Activated T-cell treated with anti-CD3 and anti-CD28 coated beads for 1 hour (primary cell): ENCODE data around the gene PCDHGA1.

Source experiments
- DNase-seq: peaks from one replicate; pipeline ENCODE4 v3.0.0-alpha.2; 2020; ENCODE audit warnings: low read depth

Gene PCDHGA1

DNA sequence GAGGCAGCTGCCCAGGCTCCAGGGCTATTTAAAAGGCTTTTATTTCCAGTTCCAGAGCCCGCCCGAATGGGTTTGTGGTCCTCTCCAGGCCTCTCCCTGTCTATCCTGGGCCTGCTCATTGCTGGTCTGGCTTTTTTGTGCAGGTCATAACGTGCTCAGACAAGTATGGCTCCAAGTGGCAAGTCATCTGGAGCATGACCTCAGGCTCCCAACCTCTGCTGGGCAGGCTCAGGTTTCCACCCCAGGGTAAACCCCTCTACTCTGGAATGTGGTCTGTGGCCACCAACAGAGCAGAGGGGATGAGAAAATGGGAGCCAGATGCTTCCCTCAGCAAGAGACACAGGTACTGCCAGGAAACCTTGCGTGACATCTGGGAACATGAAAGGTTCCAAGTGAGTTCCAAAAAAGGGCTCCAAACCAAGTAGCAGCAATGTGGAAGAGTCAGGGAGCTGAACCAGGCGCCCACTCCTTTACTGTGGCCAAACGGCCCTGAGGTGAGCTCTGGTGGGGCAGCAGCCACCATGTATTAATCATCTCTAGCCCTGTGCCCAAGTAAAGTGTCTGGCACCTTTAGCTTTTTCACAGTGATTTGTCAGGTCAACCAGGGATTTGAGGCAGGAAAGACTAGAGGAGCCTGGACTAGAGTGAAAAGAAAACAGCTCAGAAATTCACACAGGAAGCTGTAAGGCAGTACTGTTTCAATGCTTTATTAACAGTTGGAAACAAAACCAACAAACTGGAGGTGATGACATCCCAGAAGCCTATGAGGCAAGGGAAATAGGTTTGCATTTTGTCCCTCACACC is 184.2 kb downstream of the PCDHGA1 start:
- DNase-seq: no peak

DNA sequence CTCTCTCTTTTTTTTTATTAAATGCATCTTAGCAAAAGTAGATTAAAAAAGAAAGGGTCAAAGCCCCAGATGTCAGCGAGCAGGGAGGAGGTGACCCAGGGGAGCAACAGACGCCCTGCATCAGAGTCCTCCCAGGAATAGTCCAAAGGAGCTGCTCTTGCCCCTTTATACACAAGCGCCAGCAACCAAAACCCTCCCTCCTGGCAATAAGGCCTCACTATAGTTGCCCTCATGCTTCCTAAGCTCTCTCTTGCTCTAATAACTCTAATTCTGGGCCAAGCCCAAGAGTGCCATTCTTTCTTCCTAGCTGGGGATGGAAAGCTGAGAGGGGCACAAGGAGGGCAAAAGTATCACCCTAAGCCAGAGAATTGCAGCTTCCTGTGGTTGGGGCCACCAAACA is 184.8 kb downstream of the PCDHGA1 start:
- DNase-seq: no peak

DNA sequence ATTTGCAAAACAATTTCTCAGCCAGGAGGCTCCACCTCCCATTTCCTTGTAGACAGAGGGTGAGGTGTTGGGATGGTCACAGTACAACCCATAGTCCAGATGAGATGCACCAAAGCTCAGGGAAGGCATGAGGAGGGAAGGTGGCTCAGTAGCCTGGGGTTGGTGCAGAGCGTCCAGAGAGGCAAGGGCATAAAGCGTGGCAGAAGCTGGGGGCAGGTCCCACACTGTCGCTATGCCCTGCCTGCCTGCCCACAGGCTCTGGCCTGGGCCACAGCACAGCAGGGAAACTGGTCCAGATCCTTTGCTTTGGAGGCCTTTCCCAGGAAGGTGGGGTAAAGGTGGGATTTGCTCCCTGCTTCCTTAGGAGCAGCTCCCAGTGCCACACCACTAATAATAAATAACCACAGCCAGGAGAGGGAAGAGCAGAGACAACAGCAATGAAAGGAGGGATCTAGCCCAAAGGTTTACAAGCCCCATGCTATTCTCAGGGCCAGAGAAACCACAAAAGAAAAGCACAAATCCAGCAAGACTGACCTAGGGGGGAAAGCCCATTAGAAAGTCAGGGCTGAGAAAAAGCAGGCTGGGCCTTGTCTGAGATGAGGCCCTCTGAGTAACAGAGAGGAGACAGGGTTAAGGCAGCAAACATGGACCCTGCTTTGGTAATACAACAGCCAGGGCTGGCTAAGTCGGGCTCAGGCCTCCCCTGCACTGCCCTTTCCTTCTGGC is 185.8 kb downstream of the PCDHGA1 start:
- DNase-seq: no peak

DNA sequence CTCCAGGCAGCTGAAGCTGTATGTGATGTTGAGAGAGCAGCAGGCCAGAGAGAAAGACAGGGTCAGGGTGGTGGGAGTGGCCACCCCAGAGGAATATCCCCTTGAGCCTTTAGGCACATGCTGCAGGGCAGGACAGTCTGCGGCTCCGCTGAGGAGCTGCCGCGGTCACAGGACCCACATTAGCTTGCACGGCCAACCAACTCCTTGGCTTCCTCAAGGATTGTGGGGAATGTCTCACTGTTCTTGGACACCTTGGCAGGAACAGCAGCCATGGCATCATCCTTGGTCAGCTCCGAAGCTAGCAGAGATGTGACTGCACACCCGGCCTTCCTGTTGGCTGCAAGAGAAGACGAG is 186.3 kb downstream of the PCDHGA1 start:
- DNase-seq: no peak

DNA sequence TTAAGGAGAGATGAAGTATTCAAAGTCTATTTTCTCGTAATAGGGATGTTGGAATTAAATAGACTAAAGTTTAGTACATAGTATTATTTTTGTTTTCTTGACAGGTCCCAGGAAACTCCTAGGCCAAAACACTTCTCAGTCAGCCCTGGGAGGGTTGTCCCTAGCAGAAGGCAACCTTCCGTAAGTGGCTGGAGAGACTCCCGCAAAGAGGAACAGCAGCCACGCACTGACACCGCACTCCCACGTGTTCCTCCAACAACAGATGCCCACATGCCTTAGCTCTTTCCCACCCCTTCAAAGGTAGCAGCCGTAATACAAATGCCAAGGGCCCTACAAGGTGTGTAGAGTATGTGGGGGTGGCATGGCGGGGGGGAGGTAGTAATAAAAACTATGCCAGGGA is 187.0 kb downstream of the PCDHGA1 start:
- DNase-seq: no peak

DNA sequence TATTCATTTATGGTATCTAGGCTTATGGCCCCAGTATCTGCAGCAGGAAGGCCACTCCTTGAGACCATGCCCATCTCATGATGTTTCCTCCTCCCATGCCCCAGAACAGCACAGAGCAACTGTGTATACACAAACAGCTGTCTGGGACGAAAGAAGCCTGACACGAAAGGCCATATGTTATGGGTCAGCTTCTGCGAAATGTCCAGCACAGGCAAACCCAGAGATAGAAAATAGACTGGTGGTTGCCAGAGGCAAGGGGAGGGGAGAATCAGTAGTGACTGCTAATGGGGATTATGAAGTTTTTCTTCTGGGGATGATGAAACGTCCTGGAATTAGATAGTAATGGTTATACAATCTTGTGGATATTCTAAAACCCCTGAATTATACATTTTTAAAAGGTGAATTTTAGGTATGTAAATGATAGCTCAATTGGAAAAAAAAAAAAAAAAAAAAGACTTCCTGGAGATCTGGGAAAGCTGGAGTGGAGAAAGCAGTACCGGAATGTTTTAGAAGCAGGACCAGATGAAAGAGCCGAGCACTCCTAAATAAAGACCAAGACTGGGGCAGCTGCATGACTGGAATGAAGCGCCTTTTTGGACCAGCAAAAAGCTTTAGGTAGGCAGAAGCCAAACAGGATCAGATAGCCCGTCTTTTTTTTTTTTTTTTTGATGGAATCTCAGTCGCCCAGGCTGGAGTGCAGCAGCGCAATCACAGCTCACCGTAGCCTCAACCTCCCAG is 187.7 kb downstream of the PCDHGA1 start:
- DNase-seq: no peak

DNA sequence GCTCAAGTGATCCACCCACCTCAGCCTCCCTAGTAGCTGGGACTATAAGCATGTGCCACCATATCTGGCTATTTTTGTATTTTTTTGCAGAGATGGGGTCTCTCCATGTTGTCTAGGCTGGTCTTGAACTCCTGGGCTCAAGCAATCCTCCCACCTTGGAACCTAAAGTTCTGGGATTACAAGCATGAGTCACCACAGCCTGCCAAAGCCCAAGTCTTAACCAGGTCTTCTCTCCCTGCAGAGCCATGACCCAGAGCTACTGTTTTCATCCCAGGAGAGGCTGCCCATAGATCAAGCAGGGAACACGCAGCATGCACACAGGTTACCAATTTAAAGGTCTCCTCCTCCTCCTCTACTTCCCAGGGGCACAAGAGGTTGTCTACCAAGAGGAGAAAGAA is 188.3 kb downstream of the PCDHGA1 start:
- DNase-seq: no peak

DNA sequence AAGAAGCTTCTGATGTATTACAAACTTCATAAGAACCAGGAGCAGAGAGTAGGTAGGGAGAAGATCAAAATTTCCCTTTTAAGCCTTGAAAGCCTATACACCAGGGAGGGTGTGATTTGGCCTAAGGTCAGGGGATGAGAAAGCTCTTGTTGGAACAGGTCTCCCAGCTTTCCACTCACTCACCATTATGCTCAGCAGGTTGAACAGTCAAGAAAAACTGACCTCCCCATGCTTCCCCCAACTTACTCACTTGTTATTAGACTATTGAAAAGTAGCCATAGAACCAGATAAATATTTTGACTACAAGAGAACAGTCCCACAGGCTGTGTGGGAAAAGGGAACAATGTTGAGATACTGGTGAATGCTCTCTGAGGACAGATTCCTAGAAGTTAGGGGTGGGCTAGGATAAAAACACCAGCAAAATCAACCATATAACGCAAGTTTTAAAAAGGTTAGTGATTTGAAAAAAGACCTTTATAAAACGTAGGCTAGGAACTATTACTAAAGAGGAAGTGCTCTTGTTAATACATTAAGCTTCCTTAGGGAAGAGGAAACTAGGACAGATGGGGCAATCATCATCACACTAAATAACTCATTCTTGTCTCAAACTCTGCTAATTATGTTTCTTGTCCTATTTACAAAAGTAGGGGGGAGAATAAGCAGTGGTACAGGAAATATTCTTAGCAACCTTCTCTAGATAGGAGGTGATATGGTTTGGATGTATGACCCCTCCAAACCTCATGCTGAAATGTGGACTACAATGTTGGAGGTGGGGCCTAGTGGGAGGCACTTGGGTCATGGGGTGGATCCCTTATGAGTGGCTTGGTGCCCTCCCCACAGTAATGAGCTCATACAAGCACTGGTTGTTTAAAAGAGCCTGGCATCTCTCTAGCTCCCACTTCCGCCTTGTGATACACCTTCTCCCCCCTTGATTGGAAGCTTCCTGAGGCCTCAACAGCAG is 189.6 kb downstream of the PCDHGA1 start:
- no peak for DNase-seq

DNA sequence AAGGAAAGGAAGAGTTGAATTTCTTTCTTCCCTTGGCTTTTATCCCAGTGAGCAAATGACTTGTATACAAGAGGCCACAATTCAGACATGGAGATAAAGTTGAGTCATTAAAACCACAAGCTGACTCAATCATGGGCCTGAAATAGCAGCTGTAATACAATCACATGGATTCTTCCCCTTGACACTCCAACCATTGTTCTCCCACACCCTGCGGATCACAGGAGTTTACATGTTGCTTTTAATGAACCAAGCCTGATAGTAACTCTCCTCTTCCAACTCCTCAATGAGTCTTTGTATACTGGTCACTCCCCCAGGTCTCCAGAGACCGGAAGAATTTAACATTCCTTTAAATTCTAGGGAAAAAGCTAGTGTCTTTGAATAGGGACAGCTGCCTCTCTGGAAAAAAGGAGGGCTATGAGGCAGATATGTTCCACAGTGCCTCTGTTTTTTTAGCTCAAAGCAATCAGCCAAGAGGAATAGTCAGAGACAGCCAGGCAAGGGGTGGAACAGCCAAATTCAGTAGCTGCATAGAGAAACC is 191.0 kb downstream of the PCDHGA1 start:
- DNase-seq: no peak

DNA sequence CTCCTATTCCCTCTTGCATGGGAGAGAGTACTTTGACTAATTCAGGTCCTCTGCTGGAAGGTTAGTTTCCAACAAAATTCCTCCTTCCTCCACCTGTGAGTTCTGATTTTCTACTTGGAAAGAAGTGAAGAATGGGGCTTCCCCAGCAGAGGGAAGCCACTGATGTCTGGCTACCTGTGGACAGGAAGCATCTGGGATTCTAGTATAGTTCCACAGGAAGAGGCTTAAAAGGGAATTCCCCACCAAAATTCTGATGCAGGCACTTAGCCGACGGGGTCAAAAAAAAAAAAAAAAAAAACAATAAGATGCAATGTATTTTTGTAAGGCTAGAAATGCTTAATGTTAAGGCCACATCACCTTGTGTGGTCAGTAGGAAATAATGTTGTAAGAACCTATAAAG is 192.0 kb downstream of the PCDHGA1 start:
- no peak for DNase-seq

DNA sequence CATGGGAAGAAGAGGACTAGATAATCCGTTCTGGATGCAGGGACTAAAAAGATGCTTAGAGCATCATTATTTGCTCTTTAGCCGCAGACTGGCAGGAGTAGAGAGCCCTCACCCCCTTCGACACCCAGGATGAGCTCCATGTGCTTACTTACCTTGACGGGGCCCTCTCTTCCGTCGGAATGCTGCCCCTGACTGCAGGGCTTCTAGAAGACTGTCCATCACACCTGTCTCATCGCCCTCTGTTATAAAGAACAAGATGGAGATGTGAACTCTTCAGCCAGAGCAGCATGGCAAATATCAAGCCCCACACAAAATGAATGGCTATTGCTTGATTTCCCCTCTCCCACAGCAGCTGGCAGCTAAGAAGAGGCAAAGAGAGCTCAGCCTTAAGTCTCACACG is 193.7 kb downstream of the PCDHGA1 start:
- no peak for DNase-seq

DNA sequence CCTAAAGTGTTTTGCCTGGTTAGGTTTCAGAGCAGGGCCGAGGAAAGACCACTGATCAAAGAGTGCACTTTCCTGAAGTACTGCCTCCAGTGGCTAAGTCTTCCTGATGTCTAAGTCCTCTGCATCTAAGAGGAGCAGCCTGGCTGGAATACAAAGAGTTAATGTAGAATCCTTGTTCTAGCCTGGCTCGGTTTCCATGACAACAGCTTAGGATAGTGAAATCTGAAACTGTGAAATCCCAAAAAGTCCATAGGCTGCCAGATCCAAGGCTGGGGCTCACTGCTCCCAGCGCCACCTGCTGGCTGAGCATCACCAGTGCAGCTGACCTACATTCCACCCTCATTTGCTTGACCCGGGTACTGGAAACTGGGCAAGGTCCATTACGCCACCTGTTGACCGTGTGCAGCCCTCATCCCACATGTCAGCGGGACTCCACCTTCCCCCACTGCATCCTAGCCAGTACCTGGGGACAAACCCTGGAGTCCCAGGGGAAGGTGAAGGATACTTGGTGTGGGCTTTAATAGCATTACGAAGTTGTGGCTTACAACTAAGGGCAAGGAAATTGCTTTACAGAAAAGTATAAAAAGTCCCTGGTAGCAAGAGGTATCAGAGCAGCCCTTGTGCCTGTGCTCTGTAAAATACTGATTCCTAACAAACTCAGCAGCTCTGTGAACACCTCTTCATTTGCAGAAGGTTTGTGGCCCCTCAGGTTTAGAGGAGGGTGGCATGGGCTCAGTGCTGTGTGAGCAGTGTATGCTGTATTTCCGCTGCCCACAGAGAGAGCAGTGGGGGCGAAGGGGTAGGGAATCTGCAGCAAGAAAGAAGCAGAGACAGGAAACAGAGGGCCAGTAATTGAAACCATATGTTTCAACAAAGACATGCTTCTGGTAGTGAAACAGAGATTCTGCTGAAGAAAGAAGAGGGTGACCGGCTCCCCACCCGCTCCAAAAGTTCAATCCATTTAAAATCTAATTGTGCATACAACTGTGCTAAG is 194.6 kb downstream of the PCDHGA1 start:
- DNase-seq: peak; percentile 40

DNA sequence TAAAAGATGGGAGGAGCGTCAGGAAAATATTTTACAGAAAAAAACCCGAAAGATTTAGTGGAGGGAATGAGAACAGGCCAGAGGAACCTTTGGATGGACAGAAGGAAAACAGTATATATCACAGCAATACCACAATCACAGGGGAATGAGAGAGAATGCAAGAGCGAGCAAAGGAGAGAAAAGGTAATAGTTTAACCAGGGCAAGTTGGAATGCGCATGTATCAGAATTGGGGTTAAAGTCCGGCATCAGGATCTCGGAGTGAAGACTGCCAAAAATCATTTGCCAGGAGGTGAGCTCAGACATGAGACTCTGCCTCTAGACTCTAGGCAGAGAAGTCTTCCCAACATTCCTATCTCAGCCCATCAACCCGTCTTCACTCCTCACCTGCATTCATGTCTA is 195.3 kb downstream of the PCDHGA1 start:
- DNase-seq: no peak

DNA sequence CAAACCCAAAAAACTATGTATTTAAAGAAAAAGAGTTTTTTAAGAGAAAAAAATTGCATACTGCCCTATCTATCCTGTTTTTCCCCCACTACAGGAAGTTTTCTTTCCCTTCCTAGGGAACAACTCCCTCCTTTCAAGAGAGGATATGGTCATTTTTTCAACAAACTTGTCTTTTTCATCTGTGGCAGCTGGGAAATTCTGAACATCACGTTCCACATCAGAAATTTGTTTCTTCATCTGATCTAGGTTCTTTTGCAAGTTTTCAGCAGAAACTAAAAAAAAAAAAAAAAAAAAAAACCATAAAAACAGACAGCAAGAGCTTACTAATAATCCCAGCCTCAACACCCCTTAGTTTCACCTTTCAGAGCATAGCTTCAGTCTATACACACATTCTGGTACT is 197.1 kb downstream of the PCDHGA1 start:
- no peak for DNase-seq

DNA sequence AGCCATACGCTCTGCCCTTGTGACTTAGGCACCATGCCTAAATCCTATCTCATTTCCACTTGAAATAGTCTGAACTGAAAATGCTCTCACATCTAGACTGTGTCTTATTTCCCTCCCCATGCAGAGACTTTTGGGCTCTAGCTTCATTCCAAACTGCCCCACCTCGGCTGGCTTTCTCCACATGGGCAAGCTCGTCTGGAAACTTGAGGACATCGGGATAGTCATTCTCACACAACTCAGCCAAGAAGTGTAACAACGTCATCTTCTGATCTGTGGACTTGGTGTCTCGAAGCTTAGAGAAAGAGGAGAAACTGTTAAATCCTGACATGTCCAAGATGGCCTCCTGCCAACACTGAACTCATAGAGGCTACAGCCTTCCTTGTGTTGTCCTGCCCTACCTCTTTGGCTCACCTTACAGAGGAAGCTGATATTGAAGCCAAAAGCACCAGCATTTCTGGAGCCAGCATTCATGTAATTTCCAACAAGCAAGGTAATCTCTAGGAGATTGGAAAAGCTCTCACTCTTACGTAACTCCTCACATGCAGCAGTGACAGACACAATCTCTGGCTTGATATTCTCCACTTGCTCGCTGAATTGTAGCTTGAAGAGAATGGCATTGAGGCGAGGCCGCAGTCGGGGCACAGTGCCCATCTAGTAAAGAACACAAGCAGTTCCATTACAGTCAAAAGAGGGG is 198.1 kb downstream of the PCDHGA1 start:
- DNase-seq: no peak

DNA sequence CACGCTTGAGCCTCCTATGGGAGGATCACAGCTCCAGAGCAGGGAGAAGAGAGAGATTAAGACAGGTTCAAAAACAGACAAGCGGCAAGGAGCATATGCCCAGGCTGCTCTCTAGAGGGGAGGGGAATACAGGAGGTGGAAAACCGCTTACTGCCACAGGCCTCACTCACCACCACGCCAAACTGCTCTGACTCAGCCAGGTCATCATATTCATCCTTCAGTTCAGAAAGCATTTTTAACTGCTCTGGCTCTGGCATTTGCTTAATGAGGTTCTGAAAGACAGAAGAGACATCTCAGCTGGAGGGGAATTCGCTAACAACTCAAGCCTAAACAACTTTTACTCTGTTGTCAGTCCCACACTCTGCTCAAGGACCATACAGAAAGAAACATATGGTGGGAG is 198.7 kb downstream of the PCDHGA1 start:
- DNase-seq: no peak

DNA sequence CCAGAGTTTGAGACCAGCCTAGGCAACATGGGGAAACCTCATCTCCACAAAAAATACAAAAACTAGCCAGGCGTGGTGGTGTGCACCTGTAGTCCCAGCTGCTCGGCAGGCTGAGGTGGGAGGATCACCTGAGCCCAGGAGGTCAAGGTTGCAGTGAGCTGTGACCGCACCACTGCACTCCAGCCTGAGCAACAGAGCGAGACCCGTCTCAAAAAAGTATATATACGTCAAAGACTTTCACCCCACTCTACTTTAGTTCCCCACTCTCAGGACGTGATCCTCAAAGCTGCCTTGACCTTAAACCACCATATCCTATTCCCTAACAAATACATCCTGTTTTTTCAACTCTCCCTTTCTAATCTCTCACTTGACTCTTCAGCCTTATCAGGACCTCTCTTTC is 199.6 kb downstream of the PCDHGA1 start:
- DNase-seq: no peak

DNA sequence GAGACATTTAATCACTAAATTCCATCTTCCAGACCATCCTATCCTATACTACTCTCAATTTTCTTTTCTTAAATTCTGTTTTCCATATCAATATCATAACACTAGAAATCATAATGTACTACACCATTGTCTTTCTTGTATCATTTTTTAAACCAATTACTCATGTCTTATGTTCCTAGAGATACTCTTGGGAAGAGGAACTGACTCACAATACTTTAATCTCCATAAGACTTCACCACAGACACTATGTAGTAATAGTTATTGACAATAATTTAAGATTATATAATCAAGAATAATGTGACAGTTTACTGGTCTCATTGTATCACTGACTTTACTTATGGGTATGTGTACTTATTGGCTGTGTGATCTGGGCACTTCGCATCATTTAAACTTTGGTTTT is 202.4 kb downstream of the PCDHGA1 start:
- DNase-seq: no peak

DNA sequence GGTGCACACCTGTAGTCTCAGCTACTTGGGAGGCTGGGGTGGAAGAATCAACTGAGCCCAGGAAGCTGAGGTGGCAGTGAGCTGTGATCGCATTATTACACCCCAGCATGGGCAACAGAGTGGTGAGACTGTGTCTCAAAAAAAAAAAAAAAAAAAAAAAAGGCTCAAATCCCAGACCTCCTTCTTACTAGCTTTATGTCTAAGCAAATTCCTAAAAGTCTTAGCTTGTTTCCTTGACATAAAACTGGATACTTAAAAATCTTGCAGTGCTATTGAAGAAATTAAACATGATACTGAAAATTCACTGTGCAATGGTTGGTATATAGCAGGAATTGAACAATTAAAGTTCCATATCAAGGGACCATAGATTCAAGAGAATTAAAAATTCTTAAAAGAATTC is 203.6 kb downstream of the PCDHGA1 start:
- no peak for DNase-seq
